Stimulated activated CD4-positive, alpha-beta T cell treated with anti-CD3 and anti-CD28 coated beads, Interleukin-15, amount 100 ng/mL, for 48 hours (primary cell): ENCODE results near the gene EIF3A.
"Not testable (repeated sequence)": the region's sequence is repeated elsewhere in the genome, so short reads cannot be mapped to it uniquely, and the experiment has no call there.

Experiments
- DNase-seq, 2 donors: peaks; one replicate each; pipeline ENCODE4 v3.0.0-alpha.2; 2020; ENCODE audit warnings: low read depth in 2 of 2

EIF3A gene

GRCh38 chr10:119100434-119101238 lies 20.0 kb upstream of the EIF3A start:
- no peak for DNase-seq

GRCh38 chr10:119098576-119098975 lies 18.0 kb upstream of the EIF3A start:
- DNase-seq: no peak

DNA sequence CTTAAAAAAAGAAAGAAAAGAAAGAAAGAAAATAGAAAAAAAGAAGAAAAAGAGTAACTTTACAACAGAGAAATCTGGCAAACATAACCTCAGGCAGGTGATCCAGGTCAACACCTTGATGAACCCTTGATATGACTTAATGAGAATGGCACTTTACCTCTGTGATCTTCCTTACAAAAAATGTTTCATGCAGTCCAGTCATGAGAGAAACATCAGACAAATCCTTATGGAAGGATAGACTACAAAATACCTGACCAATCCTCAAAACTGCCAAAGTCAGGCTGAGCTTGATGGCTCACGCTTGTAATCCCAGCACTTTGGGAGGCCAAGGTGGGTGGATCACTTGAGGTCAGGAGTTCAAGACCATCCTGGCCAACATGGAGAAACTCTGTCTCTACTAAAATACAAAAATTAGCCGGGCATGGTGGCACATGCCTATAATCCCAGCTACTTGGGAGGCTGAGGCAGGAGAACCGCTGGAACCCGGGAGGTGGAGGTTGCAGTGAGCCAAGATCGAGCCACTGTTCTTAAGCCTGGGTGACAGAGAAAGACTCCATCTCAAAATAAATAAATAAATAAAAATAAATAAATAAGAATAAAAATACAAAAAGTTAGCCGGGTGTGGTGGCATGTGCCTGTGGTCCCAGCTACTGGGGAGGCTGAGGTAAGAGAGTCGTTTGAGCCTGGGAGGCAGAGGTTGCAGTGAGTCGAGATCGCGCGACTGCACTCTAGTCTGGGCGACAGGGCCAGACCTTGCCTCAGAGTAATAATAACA lies 16.2 kb upstream of the EIF3A start:
- not testable (repeated sequence) for DNase-seq

DNA sequence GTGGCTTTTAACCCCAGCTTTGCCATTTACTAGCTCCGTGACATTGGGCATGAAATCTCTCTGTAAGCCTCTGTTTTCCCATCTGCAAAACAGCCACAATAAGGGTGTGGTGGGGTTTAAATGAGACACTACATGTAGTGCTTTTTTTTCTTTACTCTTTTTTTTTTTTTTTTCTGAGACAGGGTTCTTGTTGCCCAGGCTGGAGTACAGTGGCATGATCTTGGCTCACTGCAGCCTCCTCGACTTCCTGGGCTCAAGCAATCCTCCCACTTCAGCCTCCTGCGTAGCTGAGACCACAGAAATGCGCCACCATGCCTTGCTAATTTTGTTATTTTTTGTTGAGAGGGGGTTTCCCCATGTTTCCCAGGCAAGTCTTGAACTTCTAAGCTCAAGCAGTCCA lies 15.0 kb upstream of the EIF3A start:
- DNase-seq: no peak

DNA sequence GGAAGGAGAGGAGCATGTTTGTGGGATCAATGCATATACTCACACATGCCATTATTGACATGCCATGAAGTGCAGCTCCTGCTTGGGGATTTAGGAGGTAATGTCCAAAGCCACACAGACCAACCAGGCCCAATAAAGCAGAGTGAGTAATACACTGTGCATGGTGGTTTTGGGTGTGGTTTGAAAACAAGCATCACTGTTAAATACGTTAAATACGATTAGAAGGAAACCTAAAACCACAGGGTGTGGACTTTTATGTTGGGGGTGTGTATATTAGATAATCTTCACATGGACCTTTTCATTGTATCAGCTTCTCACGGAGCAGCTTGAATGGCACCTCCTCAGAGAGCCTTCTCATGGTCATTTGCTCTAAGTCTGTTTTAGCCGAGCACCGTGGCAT lies 10.4 kb upstream of the EIF3A start:
- DNase-seq: no peak

DNA sequence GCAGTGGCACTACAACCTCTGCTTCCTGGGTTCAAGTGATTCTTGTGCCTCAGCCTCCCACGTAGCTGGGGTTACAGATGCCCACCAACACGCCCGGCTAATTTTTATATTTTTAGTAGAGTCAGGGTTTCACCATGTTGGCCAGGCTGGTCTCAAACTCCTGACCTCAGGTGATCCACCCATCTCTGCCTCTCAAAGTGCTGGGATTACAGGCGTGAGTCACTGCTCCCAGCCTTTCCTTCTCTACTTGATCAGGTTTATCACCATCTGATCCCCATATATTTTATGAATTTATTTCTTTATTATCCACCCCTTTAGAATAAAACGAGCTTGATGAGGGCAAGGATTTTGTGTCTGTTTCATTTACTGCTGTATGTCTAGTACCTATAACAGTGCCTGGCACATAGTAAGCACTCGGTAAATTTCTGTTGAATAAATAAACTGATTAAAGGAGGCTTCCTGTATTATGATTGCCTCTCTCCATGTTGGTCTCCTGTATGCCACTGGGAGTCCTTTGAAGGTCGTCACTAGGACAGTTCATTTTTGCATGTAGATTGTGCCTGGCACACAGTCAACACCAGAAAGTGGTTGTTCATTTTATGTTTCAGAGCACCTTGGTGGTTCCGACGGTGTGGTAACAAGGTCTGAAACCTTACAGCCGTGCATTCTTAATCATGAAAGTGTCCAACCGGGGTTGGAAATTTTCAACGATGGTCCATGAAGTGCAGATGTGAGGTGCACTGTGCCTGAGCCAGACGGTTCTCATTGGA lies 9.6 kb upstream of the EIF3A start:
- DNase-seq: peak in 1 of 2 donors; percentile 24

DNA sequence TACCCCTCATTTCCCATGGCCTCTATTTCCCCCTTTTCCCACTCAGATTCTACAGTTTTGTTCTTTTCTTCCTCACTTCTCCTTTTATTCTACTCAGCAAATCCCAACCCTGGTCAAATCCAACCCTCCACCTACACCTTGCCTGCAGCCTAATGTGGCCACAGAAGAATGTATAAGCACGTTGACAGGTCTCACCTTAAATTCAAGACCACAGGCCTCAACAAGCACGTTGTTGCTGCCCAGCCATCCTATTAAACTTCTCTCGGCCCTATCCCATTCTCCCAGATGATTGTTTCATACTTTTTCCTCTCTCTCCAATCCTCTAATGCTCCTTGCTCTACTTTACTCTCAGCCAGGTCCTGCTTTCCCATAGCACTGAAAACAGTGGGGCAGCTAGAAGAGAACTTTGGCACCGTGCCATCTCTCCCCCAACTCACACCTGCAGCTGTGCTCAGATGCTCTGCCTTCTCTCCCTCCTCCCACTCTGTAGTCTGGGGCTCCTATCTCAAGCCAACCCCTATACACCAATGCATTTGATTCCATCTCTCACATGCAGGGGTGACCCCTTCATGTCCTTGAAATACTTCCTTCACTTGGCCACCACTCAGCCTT lies 6.8 kb upstream of the EIF3A start:
- DNase-seq: no peak

DNA sequence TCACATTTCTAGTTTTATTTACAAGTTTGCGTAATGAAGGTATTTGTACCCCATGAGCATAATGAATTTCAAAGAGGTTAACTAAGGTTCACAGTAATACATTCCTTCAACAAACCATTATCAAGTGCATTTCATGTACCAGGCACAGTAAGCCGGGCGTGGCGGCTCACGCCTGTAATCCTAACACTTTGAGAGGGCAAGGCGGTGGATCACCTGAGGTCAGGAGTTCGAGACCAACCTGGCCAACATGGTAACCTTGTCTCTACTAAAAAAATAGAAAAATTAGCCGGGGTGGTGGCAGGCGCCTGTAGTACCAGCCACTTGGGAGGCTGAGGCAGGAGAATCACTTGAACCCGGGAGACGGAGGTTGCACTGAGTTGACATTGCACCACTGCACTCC lies 4.3 kb upstream of the EIF3A start:
- no peak for DNase-seq

DNA sequence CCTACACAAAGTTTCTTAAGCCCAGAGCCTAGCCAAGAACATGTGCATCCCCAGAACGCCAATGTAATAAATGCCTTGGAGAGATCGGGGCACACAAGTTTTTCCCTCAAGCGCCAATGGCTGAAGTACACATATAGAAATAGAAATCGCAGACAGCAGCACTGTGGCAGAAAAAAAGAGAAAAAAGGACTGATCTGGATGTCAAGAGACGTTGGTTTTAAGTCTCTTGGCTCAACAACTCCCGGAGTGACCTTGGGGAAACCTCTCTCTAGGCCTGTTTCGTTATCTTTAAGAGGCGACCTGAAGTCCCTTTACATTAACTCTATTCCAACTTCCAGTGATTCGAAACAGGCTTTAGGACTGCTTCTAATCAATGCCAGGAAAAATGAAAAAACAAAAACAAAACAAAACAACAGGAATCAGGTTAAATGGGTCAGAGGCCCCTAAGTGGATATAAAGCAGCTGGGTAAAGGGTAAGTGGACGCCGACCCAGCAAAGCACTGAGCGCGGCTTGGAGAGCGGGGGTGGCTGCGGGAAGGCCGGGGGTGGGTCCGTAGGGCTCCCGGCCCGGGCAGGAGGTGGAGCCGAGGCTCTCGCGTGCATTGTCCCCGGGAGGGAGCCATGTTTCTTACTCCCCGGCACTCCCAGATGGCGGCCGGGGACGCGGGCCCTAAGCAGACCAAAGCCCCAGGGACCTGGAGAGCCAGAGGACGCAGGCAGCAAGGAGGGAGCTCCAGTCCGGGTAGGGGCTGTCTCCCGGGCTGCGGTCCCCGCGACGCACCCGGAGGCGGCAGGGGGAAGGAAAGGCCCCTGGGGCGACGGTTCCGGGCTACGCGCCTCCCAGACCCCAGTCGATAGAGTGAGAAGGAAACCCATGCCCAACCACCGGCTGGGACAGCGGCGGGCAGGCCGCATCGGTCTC lies 757 bp downstream of the EIF3A start:
- peak; percentile 48 to 61 for DNase-seq

DNA sequence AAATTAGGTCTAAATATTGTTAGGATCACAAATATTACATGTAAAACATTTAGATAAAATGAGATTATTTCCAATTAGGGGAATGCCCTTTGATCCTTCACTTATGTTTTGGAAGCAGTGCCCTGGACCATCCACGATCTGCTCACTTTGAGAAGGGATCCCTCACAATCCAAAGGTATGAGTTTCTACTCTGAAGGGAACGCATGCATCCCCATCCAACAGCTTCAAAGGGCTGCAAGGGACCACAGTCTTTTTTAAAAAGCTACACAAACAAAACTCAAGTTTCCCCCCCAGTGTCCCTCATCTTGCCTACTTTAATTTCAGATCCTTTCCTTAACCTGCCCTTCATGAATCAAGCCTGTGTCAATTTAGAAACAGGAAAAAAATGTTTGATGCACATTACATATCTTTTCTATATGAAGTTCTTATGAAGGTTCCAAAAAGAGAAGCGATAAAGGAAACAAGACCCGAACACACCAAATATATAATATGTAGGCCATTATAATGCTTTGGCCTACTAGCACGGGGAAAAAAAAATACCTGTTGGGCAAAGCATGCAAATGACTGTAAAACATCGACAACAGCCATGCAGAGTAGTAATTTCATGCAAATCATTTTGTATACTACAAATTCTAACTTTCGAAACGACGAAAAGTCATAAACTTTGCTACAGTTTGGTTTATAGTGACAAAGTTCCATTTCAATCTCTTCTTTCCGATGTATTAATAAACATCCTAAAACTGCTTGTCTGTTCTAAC lies 2.0 kb downstream of the EIF3A start:
- no peak for DNase-seq

DNA sequence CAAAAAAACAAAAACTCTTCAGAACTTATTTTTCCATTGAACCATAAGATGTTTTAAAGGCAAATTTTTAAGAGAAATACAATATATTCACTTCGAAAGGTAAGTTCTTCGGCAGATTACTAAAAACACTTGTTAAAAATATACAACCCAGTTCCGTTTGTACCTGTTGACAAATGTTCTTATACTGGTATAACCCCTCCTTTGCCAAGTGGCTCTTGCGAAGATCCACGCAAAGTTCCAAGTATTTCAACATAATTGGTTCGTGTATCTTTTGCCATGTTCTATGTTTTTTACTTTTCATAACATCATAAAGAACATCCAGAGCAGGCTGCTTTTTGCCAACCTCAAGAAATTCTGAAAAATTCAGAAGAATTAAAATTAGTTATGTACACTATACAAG lies 7.0 kb downstream of the EIF3A start:
- no peak for DNase-seq

DNA sequence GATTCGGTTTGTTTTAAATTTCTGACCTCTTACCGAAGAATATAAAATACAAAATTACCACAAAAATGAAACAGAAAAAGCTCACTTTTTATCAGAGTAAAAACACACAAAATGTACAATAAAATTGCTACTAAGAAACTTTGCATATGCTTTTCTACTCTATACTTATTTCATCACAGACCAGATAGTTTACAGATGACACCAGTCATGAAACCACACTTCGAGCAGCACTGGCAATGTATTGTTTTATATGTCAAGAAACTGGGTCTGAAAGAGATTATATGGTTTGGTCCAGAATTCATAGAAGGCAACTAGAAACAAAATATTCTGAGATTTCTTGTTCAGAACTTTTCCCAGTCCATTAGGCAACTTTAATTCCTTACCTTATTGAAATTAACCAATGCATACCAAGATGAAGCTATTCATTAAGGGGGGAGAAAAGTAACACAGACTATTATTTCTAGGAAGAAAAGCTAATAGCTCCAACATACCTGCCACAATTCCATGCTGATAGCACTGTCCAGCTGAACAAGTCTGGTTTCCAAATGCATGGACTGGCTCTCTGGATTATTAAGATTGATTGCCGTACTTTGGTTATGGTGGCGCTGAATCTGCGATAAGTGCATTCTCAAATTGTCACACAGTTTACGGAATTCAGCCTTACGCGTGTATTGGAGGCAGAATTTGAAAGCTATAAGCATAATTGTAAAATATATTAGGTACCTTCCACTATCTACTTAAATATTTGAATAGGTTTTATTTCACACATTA lies 10.0 kb downstream of the EIF3A start:
- DNase-seq: no peak

- no peak for DNase-seq
Observed at GRCh38 chr10:119061926-119062325, 18.7 kb downstream of the EIF3A start.

DNA sequence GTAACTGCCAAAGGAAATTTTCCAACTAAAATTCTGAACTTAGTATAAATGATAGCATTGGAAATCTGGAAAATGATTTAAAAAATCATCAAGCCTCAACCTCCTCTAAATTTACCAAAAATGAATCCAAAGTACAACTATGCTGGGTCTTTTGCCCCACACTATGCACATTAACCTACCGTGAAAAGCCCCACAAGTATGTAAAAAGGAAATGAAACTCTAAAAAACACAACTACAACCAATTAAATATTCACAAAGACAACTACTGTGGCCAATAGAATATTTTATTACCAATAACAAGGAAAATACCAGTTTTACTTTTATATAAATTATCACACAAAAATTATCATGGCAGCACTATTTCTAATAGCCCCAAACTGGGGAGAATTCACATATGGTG lies 19.3 kb downstream of the EIF3A start:
- no peak for DNase-seq

- no peak for DNase-seq
Observed at GRCh38 chr10:119060107-119060506, 20.5 kb downstream of the EIF3A start.

DNA sequence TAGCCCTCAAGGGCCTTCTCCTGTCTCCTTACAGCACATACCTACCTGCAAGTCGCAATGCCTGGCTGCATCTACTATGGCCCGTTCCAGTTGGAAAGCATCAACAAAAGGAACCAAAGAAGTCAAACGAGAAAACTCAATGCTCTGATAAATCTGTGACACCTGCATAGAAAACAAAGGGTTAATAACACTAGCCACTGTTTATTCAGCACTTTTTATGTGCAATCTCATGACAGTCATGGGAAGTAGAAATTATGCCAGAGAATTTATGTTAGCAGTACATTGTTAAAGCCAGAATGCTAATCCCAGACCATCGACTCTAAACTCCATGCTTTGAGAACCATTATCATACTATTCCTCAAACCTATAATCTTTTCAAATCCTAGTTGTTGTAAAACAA lies 21.1 kb downstream of the EIF3A start:
- DNase-seq: no peak

DNA sequence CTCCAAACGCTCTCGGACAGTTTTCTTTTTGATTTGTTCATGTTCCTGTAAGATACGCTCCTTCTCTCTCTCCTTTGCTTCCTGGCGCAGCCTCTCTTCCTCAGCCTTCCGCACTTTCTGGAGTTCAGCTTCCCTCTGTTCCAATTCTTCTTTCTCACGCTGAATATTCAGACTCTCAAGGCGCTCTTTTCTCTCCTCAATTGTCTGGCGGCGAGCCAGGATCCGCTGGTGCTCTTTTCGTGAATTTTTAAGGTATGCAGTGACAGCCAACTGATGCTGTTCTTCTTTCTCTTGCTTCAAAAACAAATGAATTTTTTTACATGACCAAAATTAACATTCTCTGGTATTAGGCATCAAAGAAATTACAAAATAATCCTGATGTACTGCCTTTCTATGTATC lies 22.6 kb downstream of the EIF3A start:
- no peak for DNase-seq

DNA sequence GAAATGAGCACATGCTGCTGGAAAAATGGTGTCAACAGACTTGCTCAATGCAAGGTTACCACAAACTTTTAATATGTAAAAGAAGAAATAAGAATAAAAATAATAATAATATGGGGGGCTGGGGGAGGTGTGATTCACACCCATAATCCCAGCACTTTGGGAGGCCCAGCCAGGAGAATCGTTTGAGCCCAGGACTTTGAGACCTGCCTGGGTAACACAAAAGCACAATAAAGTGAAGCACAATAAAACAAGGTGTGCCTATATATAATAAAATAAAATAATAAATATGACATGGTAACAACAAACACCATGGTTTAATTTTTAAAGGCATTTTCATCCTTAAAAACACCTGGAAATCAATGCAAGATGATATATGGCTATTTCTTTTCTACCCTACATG lies 25.1 kb downstream of the EIF3A start:
- DNase-seq: no peak

DNA sequence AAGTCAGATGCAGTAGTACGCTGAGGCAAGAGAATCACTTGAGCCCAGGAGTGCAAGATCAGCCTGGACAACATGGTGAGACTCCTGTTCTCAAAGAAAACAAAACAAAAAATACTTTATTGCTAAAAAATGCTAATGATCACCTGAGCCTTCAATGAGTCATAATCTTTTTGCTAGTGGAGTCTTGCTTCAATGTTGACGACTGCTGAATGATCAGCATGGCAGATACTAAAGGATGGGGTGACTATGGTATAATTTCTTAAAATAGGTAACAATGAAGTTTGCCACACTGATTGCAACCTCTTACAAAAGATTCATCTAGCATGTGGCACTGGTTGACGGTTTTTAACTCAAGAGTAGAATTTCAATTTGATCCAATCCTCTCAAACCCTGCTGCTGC lies 28.8 kb downstream of the EIF3A start:
- no peak for DNase-seq
